Amygdala (tissue), 56 donors: ENCODE results near the gene PDX1.

Experiments
- DNase-seq, 56 donors: peaks; one replicate each; lab custom pipeline; 2025; lab: John Stamatoyannopoulos, UW

The PDX1 gene

GRCh38 chr13:27969082-27969865 lies 49.5 kb downstream of the PDX1 start, which contains the start of gene CDX2:
Gene CDX2, minus strand, starts transcription at chr13:27969315. Its CDS starts 309 bp downstream, at chr13:27969006.
- no peak for DNase-seq

- no peak for DNase-seq
Observed at GRCh38 chr13:27969866-27970229, 50.0 kb downstream of the PDX1 start.

GRCh38 chr13:27970382-27971235 lies 50.8 kb downstream of the PDX1 start:
- DNase-seq = no peak

GRCh38 chr13:27971236-27971645 lies 51.4 kb downstream of the PDX1 start:
- no peak for DNase-seq

GRCh38 chr13:27971776-27972477 lies 52.1 kb downstream of the PDX1 start:
- no peak for DNase-seq

GRCh38 chr13:27972478-27972820 lies 52.6 kb downstream of the PDX1 start:
- DNase-seq = no peak

- no peak for DNase-seq
Observed at GRCh38 chr13:27973291-27973690, 53.5 kb downstream of the PDX1 start.

- DNase-seq = no peak
Observed at GRCh38 chr13:27973961-27974662, 54.3 kb downstream of the PDX1 start.
